GM12892 (cell line): Measurements from ENCODE around the gene PPP6R2.

Experiments
- DNase-seq: peaks from one replicate; pipeline ENCODE4 v3.0.0; 2011; ENCODE audit not compliant: insufficient read length
- FAIRE-seq: peaks from 2 replicates; lab custom pipeline; 2011; peaks lifted over from hg19 to GRCh38; lab: Jason Lieb, UNC
- POLR2A ChIP-seq: IDR thresholded peaks from 2 replicates; pipeline ENCODE4 v1.6.1; 2011; ENCODE audit warnings: low read depth, low read length, control low read depth
- POLR2AphosphoS5 ChIP-seq: IDR thresholded peaks from 2 replicates; pipeline ENCODE4 v1.6.1; 2011; ENCODE audit warnings: low read depth, low read length, control low read depth
- TAF1 ChIP-seq: IDR thresholded peaks from 2 replicates; pipeline ENCODE4 v1.6.1; 2011; ENCODE audit warnings: low read depth, mild to moderate bottlenecking, control low read depth, low read length, borderline replicate concordance

The PPP6R2 gene

GRCh38 chr22:50437511-50438304 lies 94.6 kb downstream of the PPP6R2 start:
- FAIRE-seq (no peak), DNase-seq (no peak)
- TF ChIP-seq POLR2A: no peak
- TF ChIP-seq POLR2AphosphoS5: no peak
- no peak for TF ChIP-seq TAF1

- no peak for TF ChIP-seq POLR2AphosphoS5
- no peak for TF ChIP-seq POLR2A
- no peak for TF ChIP-seq TAF1
- DNase-seq (no peak), FAIRE-seq (no peak)
Measured at GRCh38 chr22:50438305-50439275, 95.5 kb downstream of the PPP6R2 start.

GRCh38 chr22:50439314-50439870 lies 96.3 kb downstream of the PPP6R2 start:
- TF ChIP-seq POLR2A: no peak
- TF ChIP-seq POLR2AphosphoS5: no peak
- TF ChIP-seq TAF1: no peak
- DNase-seq (no peak), FAIRE-seq (no peak)

- FAIRE-seq (no peak), DNase-seq (no peak)
- no peak for TF ChIP-seq POLR2AphosphoS5
- TF ChIP-seq TAF1: no peak
- TF ChIP-seq POLR2A: no peak
Measured at GRCh38 chr22:50439871-50440331, 96.8 kb downstream of the PPP6R2 start.

DNA sequence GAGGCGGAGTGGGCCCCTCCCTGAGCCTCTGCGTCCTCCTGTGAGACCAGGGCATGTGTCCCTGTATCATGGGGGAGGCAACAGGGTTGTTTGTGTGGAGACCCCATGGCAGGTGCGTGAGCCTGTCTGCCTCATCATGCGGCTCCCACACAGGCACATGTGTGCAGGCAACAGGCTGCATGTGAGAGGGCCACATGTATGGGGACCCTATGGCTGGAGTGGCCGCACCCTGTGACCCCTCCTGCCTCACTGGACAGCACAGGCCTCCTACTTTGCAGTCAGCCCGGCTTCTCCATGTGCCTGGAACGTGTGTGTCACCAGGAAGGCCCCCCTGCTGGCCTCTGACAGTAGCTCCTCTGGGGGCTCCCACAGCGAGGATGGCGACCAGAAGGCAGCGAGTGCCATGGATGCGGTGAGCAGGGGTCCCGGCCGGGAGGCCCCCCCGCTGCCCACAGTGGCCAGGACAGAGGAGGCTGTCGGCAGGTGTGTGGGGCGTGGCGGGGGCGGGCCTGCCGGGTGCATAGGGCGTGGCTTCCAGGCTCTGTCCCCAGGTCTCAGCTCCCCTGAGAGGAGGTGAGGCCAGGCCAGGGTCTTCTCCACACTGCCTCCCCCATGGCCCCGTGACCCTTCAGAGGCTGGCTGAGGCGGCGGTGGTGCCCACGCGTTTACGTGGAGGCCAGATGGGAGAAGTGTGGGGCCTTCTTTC lies 97.6 kb downstream of the PPP6R2 start:
- DNase-seq (no peak), FAIRE-seq (no peak)
- TF ChIP-seq POLR2A (no peak), TAF1 (no peak), POLR2AphosphoS5 (no peak)

- DNase-seq (no peak), FAIRE-seq (no peak)
- TF ChIP-seq POLR2AphosphoS5 (no peak), TAF1 (no peak), POLR2A (no peak)
Measured at GRCh38 chr22:50441428-50441993, 98.4 kb downstream of the PPP6R2 start.

GRCh38 chr22:50443197-50443596 lies 100.1 kb downstream of the PPP6R2 start:
- FAIRE-seq (no peak), DNase-seq (no peak)
- TF ChIP-seq POLR2A (no peak), POLR2AphosphoS5 (no peak), TAF1 (no peak)

GRCh38 chr22:50443801-50444625 lies 100.9 kb downstream of the PPP6R2 start:
- FAIRE-seq: no peak
- no peak for DNase-seq
- no peak; the same call in 1 of the 2 replicates for TF ChIP-seq POLR2A
- TF ChIP-seq POLR2AphosphoS5: no peak

GRCh38 chr22:50444663-50445062 lies 101.5 kb downstream of the PPP6R2 start:
- TF ChIP-seq POLR2AphosphoS5: no peak
- no peak for TF ChIP-seq POLR2A
- TF ChIP-seq TAF1: no peak
- DNase-seq: no peak
- no peak for FAIRE-seq
